Small intestine (tissue), 7 donors: ENCODE data around the gene PCDHA12. TPM values are rescaled to one million over a fixed set of nuclear protein-coding genes. Genes with fewer than 3 reads are reported as not detected.
"Not testable (repeated sequence)": the region's sequence is repeated elsewhere in the genome, so short reads cannot be mapped to it uniquely, and the experiment has no call there.

Source experiments
- DNase-seq, 2 donors: peaks; one replicate each; pipeline versions ENCODE4 v3.0.0 to v3.0.0-alpha.2; 2013
- FAIRE-seq: peaks from 2 replicates; lab custom pipeline; 2012; peaks lifted over from hg19 to GRCh38; lab: Jason Lieb, UNC
- H3K27ac ChIP-seq, 3 donors: one replicate each; pipeline ENCODE4 v1.5.1; 2013; ENCODE audit warnings: low read length in 2 of 3, mild to moderate bottlenecking in 2 of 3, control low read depth in 1 of 3, inconsistent platforms in 1 of 3, low read depth in 1 of 3, moderate library complexity in 1 of 3
- H3K27me3 ChIP-seq, 3 donors: one replicate each; pipeline ENCODE4 v1.6.1; 2013; ENCODE audit warnings: low read length in 3 of 3, inconsistent platforms in 1 of 3; ENCODE audit not compliant: control insufficient read depth in 3 of 3, insufficient read depth in 3 of 3
- H3K36me3 ChIP-seq, 3 donors: one replicate each; pipeline ENCODE4 v1.6.1; 2013; ENCODE audit warnings: low read length in 3 of 3, inconsistent platforms in 1 of 3, low read depth in 1 of 3, mild to moderate bottlenecking in 1 of 3, moderate library complexity in 1 of 3; ENCODE audit not compliant: control insufficient read depth in 3 of 3, insufficient read depth in 2 of 3
- H3K4me1 ChIP-seq, 3 donors: one replicate each; pipeline ENCODE4 v1.6.1; 2013; ENCODE audit warnings: low read length in 2 of 3, inconsistent platforms in 1 of 3, low read depth in 1 of 3, mild to moderate bottlenecking in 1 of 3, moderate library complexity in 1 of 3; ENCODE audit not compliant: control insufficient read depth in 3 of 3, insufficient read depth in 2 of 3
- H3K4me3 ChIP-seq, 3 donors: one replicate each; pipeline ENCODE4 v1.5.1; 2013; ENCODE audit warnings: low read length in 3 of 3, control low read depth in 1 of 3, inconsistent platforms in 1 of 3, low read depth in 1 of 3, mild to moderate bottlenecking in 1 of 3, moderate library complexity in 1 of 3
- H3K9me3 ChIP-seq, 2 donors: one replicate each; pipeline ENCODE4 v1.6.1; 2013; ENCODE audit warnings: low read depth in 1 of 2, low read length in 1 of 2; ENCODE audit not compliant: control insufficient read depth in 2 of 2, insufficient read depth in 1 of 2
- WGBS, 3 donors: extraction: QIAGEN DNeasy Blood & Tissue Kit; methylation state at CpG; one replicate each; pipeline ENCODE4 v1.1.7; 2013; 5-methylcytosine and 5-hydroxymethylcytosine counted together
- polyA plus RNA-seq, 4 donors: library from polyadenylated mRNA; stranded (reverse) in 3 of 4; unstranded in 1 of 4; fragments of 200-250 nt in 3 of 4; fragments of 120-200 nt in 1 of 4; gene quantifications; one replicate each; pipeline versions ENCODE4 v1.2.1 to v1.2.3, GENCODE V29; 2013
- donor health status: healthy with polysubstance abuse.
- donor health status: control.
- donor health status: control.
- donor health status: Bipolar disorder and iron deficiency.
- donor health status: healthy.

The PCDHA12 gene
- polyA plus RNA-seq, 4 donors: 0.01 to 0.03 TPM; not detected in 2

DNA sequence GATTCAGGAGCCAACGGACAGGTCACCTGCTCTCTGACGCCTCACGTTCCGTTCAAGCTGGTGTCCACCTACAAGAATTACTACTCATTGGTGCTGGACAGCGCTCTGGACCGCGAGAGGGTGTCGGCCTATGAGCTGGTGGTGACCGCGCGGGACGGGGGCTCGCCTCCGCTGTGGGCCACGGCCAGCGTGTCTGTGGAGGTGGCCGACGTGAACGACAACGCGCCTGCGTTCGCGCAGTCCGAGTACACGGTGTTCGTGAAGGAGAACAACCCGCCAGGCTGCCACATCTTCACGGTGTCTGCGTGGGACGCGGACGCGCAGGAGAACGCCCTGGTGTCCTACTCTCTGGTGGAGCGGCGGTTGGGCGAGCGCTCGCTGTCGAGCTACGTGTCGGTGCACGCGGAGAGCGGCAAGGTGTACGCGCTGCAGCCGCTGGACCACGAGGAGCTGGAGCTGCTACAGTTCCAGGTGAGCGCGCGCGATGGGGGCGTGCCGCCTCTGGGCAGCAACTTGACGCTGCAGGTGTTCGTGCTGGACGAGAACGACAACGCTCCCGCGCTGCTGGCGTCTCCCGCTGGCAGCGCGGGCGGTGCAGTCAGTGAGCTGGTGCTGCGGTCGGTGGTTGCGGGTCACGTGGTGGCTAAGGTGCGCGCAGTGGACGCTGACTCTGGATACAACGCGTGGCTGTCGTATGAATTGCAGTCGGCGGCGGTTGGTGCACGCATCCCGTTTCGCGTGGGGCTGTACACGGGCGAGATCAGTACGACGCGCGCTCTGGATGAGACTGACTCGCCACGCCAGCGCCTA lies 17.7 kb upstream of the PCDHA12 start:
- no peak overlapping the region for H3K4me3 ChIP-seq
- peaks cover 0 to under 1% (median 0%) of the 10 kb centered on the region in 3 donors for H3K27me3 ChIP-seq
- H3K9me3 ChIP-seq: peaks cover 0 to 19% of the 10 kb centered on the region in 2 donors
- no peak for FAIRE-seq
- H3K4me1 ChIP-seq: no peaks in the 10 kb centered on the region
- H3K36me3 ChIP-seq: no peaks in the 10 kb centered on the region
- no peak for DNase-seq
- WGBS, 3 donors: 63 to 80% methylated on average over 86 to 94 of the region's 94 CpGs; no CpG with 5 or more reads in 1 of the 3 donors
- no peak overlapping the region for H3K27ac ChIP-seq

DNA sequence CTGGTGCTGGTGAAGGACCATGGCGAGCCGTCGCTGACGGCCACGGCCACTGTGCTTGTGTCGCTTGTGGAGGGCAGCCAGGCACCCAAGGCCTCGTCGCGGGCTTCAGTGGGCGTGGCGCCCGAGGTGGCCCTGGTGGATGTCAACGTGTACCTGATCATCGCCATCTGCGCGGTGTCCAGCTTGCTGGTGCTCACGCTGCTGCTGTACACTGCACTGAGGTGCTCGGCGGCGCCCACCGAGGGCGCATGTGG lies 17.2 kb upstream of the PCDHA12 start:
- no peak for FAIRE-seq
- H3K27me3 ChIP-seq: peaks cover 0 to 2% (median 0%) of the 10 kb centered on the region in 3 donors
- WGBS, 3 donors: 62 to 74% methylated on average over 10 to 22 of the region's 22 CpGs; no CpG with 5 or more reads in 1 of the 3 donors

DNA sequence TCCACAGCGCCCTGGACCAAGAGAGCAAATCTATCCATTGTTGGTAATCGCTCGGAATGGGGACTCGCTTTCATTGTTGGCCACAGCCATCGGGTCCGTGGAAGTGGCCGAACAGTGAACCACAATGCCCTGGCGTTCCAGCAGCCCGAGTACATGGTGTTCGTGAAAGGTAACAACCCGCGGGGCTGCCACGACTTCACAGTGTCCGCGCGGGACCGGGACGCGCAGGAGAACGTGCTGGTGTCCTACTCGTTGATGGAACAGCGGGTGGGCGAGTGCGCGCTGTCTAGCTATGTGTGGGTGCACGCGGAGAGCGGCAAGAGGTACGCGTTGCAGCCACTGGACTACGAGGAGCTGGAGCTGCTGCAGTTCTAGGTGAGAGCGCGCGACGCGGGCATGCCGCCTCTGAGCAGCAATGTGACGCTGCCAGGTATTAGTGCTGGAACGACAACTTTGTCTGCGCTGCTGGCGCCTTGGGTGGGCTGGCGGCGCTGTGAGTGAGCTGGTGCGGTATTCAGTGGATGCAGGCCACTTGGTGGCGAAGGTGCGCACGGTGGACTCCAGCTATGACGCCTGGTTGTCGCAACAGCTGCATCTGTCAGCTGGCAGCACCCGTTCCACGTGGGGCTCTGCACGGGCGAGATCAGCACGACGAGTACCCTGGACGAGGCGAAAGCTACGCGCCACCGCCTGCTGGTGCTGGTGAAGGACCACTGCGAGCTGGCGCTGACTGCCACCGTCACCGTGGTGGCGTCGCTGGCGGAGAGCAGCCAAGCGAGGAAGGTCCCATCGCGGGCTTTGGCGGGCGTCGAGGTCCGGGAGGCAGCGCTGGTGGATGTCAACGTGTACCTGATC lies 12.4 kb upstream of the PCDHA12 start:
- whole genome bisulfite sequencing, 3 donors: 52 to 75% (median 70%) methylated on average over 74 to 76 of the region's 76 CpGs
- Histone ChIP-seq H3K36me3 (no peaks in the 10 kb centered on the region), H3K4me3 (no peak overlapping the region), H3K4me1 (no peaks in the 10 kb centered on the region), H3K27ac (no peak overlapping the region), H3K9me3 (peaks cover 0 to 27% of the 10 kb centered on the region in 2 donors), H3K27me3 (peaks cover 0 to 5% (median 0%) of the 10 kb centered on the region in 3 donors)
- DNase-seq (no peak), FAIRE-seq (no peak)

More for the DNA sequence above, 17.2 kb upstream of the PCDHA12 start:
- no peaks in the 10 kb centered on the region for H3K4me1 ChIP-seq
- H3K9me3 ChIP-seq: peaks cover 0 to 24% of the 10 kb centered on the region in 2 donors
- DNase-seq: no peak
- H3K27ac ChIP-seq: no peak overlapping the region
- no peak overlapping the region for H3K4me3 ChIP-seq
- H3K36me3 ChIP-seq: no peaks in the 10 kb centered on the region

DNA sequence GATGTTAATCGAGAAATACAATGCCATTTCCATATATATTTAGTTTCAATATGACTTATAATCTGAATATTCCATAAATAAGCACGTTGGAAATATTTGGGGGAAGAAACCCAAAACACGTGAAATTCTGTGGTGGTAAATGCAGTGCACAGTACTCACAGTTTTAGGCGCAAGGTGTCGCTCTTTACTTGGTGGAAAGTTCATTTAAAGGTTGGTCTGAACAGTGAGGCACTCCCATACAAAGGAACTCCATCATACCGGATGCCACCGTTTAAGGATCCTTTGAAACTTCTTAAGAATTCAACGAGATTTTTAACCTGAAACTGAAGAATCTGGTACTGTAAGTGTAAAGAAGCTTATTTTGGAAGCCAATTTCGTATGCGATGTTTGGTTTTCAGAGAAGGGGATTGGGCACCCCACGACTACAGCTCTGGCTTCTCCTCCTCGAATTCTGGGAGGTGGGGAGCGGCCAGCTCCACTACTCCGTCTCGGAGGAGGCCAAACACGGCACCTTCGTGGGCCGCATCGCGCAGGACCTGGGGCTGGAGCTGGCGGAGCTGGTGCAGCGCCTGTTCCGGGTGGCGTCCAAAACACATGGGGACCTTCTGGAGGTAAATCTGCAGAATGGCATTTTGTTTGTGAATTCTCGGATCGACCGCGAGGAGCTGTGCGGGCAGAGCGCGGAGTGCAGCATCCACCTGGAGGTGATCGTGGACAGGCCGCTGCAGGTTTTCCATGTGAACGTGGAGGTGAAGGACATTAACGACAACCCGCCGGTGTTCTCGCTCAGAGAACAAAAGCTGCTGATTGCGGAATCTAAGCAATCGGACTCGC lies 6.2 kb upstream of the PCDHA12 start, which contains the start of gene PCDHA11:
PCDHA11 (plus strand) TSS at position 237 of the 834 bp plus-strand sequence; CDS start at position 384, 147 bp downstream.
- H3K4me3 ChIP-seq: no peak within 1 kb of the TSS
- DNase-seq (no peak), FAIRE-seq (no peak)
- peaks cover 3 to 32% of the 10 kb centered on the region in 2 donors for H3K9me3 ChIP-seq
- no peaks in the 10 kb centered on the region for H3K4me1 ChIP-seq
- 18 to 40% (median 34%) methylated on average over 41 of the region's 41 CpGs for WGBS, 3 donors
- H3K27me3 ChIP-seq: no peaks in the 10 kb centered on the region
- no peaks in the 10 kb centered on the region for H3K36me3 ChIP-seq
- no peak within 1 kb of the TSS for H3K27ac ChIP-seq

DNA sequence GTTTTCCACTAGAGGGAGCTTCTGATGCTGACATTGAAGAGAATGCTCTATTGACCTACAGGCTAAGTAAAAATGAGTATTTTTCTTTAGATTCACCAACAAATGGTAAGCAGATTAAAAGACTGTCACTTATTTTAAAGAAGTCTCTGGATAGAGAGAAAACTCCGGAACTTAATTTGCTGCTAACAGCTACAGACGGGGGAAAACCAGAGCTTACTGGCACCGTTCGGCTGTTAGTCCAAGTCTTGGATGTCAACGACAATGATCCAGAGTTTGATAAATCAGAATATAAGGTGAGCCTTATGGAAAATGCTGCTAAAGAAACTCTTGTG lies 5.6 kb upstream of the PCDHA12 start:
- no peaks in the 10 kb centered on the region for H3K4me1 ChIP-seq
- H3K4me3 ChIP-seq: no peak overlapping the region
- no peaks in the 10 kb centered on the region for H3K36me3 ChIP-seq
- peaks cover 3 to 32% of the 10 kb centered on the region in 2 donors for H3K9me3 ChIP-seq
- no peak overlapping the region for H3K27ac ChIP-seq
- no peak for FAIRE-seq
- 59 to 63% (median 60%) methylated on average over 5 of the region's 5 CpGs for WGBS, 3 donors
- DNase-seq: no peak
- H3K27me3 ChIP-seq: no peaks in the 10 kb centered on the region

DNA sequence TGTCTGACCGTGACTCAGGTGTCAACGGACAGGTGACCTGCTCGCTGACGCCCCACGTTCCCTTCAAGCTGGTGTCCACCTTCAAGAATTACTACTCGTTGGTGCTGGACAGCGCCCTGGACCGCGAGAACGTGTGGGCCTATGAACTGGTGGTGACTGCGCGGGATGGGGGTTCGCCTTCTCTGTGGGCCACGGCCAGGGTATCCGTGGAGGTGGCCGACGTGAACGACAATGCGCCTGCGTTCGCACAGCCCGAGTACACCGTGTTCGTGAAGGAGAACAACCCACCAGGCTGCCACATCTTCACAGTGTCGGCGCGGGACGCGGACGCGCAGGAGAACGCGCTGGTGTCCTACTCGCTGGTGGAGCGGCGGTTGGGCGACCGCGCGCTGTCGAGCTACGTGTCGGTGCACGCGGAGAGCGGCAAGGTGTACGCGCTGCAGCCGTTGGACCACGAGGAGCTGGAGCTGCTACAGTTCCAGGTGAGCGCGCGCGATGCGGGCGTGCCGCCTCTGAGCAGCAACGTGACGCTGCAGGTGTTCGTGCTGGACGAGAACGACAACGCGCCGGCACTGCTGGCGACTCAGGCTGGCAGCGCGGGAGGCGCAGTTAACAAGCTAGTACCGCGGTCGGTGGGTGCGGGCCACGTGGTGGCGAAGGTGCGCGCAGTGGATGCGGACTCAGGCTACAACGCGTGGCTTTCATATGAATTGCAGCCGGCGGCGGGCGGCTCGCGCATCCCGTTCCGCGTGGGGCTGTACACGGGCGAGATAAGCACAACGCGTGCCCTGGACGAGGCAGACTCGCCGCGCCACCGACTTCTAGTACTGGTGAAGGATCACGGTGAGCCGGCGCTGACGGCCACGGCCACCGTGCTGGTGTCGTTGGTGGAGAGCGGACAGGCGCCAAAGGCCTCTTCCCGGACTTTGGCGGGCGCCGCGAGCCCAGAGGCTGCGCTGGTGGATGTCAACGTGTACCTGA lies 4.6 kb upstream of the PCDHA12 start:
- WGBS, 3 donors: 58 to 78% (median 74%) methylated on average over 109 to 114 of the region's 114 CpGs
- Histone ChIP-seq H3K9me3 (peaks cover 3 to 37% of the 10 kb centered on the region in 2 donors), H3K4me1 (no peaks in the 10 kb centered on the region), H3K27ac (no peak overlapping the region), H3K36me3 (no peaks in the 10 kb centered on the region), H3K27me3 (no peaks in the 10 kb centered on the region), H3K4me3 (no peak overlapping the region)
- no peak for FAIRE-seq
- DNase-seq: no peak

DNA sequence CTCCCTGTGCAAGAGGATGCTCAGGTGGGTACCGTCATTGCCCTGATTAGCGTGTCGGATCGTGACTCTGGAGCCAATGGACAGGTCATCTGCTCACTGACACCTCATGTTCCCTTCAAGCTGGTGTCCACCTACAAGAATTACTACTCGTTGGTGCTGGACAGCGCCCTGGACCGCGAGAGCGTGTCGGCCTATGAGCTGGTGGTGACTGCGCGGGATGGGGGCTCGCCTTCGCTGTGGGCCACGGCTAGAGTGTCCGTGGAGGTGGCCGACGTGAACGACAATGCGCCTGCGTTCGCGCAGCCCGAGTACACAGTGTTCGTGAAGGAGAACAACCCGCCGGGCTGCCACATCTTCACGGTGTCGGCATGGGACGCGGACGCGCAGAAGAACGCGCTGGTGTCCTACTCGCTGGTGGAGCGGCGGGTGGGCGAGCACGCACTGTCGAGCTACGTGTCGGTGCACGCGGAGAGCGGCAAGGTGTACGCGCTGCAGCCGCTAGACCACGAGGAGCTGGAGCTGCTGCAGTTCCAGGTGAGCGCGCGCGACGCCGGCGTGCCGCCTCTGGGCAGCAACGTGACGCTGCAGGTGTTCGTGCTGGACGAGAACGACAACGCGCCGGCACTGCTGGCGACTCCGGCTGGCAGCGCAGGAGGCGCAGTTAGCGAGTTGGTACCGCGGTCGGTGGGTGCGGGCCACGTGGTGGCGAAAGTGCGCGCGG lies 1.6 kb downstream of the PCDHA12 start:
- not testable (repeated sequence) for H3K4me3 ChIP-seq, DNase-seq, H3K4me1 ChIP-seq, H3K36me3 ChIP-seq, H3K27me3 ChIP-seq, FAIRE-seq, H3K27ac ChIP-seq
- peaks cover 1 to 34% of the 10 kb centered on the region in 2 donors for H3K9me3 ChIP-seq
- 49 to 75% (median 71%) methylated on average over 70 to 80 of the region's 80 CpGs for WGBS, 3 donors
